Measurements from ENCODE around the gene WDFY2.
"Not testable (repeated sequence)": the region's sequence is repeated elsewhere in the genome, so short reads cannot be mapped to it uniquely, and the experiment has no call there.

The WDFY2 gene

GRCh38 chr13:51564671-51565070, 19.6 kb upstream of the WDFY2 start:
- DNase-seq, result no peak

GRCh38 chr13:51569001-51569400, 15.3 kb upstream of the WDFY2 start:
- not testable (repeated sequence) for DNase-seq

- DNase-seq, result no peak
Observed at GRCh38 chr13:51576754-51577153, 7.5 kb upstream of the WDFY2 start.

- DNase-seq, result no peak
Observed at GRCh38 chr13:51577690-51578089, 6.6 kb upstream of the WDFY2 start.

DNA sequence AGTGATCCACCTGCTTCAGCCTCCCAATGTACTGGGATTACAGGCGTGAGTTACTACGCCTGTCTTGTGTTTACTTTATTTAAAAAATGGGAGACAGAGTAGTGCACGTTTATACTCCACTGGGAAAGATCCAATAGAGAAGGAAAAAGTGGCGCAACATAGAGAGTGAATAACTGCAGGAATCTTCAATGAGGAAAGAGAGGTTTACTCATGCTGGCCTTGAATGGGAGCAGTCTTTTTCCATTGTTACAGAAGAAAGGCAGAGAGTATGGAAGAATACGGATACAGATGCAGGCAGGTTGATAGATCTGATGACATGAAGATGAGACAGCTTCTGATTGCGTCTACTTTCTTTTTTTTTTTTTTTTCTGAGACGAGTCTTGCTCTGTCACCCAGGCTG, 4.6 kb upstream of the WDFY2 start:
- DNase-seq, result no peak

- no peak for DNase-seq
Observed at GRCh38 chr13:51581148-51581820, 3.0 kb upstream of the WDFY2 start.

DNA sequence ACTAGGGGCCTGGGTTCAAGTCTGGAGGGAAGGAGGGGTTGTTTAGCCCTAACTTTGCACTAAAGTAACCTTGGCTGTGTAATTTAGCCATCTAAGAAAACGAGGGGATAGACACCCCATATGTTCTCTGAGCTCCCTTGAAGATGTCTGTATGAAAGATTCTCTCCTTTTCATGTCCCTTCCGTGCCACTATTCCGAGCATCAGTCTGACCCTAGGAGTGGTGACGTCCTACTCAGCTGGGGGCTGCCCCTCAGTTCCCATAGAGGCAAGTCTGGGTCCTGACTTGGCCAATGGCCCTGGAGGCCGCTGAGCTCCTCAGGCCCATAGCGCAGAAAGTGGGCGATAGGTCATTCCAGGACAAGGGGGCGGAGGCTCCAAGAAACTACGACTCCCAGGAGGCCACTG, 790 bp upstream of the WDFY2 start:
- no peak for DNase-seq

DNA sequence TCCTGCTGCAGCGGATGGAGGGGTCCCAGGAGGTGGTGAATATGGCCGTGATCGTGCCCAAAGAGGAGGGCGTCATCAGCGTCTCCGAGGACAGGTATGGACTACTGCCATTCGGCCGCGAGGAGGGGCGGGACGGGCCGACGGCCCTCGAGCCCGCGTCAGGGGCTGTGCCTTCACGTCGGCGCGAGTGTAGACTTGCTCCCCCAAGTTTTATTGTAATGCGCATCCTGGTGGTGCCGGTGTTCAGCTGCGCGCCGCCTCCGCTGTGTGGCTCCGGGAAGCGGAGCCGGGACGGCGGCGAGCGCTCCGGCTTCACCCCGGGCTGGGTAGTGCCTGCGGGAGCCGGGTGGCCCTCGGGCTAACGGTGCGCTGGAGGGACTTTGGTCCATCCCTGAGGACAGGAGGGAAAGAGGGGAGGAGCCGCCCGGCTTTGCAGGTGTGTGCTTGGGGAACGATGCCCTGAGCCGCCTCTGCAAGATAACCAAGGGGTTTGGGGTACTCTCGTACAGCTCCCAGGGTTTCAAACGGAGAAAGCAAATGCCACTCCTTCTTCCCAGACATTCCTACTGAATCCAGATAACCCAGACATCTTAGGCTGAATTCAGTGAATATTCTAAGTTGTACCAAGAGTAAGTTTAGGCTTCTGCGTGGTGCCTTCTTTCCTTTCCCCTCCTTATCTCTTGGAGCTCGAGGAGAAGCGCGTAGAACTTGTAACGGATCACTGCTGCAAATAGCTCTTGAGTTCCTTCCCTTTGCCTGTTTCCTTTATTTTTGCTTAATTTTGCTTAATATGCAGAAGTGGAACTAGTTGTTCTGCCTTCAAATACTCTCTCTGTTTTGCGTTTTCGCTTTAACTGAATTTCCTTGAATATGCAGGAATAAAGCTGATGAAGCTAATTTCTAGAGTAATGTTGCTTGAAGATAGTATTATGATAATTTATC, 740 bp downstream of the WDFY2 start:
- no peak for DNase-seq

DNA sequence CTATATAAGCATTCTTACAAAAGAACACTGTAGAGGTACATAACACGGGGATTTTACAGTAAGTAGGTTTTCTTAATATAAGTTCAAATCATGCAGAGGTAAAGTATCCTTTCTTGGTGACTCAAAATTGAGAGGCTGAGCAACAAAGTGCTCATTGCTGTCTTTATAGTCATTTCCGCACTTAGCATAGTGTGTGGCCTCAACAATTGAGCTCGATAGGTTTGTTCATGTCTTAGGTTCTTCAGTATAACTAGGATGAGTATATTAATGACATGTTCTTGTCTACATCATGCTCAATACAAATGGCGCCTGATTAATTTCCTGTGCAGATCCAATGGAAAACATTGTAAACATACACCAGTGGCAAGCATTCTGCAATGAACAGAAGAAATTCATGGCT, 1.4 kb downstream of the WDFY2 start:
- DNase-seq, result no peak

DNA sequence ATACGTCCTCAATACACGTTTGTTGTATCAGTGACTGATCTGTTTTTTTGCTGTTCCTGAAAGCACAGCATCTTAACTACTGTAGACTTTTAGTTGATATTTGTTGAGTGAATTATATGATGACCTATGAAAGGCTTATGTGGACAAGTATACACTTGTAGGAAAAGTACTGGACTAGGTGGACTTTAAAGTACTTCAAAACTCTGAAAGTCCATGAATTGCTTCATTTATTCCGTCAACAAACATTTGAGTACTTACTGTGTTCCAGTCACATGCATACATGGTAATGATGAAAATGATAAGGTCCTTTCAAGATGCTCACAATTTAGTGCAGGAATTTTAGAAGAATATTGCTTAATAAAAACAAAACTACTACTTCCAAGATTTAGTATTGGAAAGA, 3.1 kb downstream of the WDFY2 start:
- no peak for DNase-seq

- DNase-seq, result no peak
Observed at GRCh38 chr13:51588406-51588949, 4.2 kb downstream of the WDFY2 start.

DNA sequence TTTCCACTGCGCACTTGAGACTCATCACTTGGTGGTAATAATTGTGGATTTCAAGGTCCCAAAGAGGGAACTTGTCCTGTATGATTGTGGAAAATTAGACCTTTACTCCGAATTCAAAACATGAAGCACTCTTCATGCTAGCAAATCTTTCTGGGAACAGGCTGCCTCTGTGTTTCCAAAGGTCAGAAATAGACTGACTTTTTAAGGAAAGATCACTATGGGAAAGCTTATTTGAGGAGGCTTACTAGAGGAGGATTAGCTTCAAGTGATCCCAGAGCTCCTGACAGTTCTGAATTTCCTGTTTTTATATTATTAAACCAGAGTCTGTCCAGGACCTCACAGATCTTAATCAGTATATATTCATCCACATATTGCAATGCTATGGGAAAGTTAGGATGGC, 5.5 kb downstream of the WDFY2 start:
- DNase-seq, result no peak

GRCh38 chr13:51590231-51590970, 6.1 kb downstream of the WDFY2 start:
- DNase-seq, result no peak

GRCh38 chr13:51590971-51591627, 6.8 kb downstream of the WDFY2 start:
- DNase-seq, result no peak

DNA sequence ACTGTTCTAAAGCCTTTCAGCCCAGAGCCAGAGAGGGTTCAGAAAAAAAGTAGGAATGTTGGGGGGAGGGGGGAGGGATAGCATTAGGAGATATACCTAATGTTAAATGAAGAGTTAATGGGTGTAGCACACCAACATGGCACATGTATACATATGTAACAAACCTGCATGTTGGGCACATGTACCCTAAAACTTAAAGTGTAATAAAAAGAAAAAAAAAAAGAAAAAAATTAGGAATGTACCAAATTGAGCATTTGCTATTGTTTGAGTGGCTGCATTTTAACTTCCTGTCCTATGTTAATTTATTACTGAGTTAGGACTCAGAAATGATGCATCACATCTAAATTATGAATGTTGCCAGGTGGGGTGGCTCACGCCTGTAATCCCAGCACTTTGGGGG, 7.7 kb downstream of the WDFY2 start:
- not testable (repeated sequence) for DNase-seq

- no peak for DNase-seq
Observed at GRCh38 chr13:51594432-51594831, 10.2 kb downstream of the WDFY2 start.

- DNase-seq, result no peak
Observed at GRCh38 chr13:51595416-51595815, 11.2 kb downstream of the WDFY2 start.

GRCh38 chr13:51596541-51596940, 12.3 kb downstream of the WDFY2 start:
- no peak for DNase-seq

DNA sequence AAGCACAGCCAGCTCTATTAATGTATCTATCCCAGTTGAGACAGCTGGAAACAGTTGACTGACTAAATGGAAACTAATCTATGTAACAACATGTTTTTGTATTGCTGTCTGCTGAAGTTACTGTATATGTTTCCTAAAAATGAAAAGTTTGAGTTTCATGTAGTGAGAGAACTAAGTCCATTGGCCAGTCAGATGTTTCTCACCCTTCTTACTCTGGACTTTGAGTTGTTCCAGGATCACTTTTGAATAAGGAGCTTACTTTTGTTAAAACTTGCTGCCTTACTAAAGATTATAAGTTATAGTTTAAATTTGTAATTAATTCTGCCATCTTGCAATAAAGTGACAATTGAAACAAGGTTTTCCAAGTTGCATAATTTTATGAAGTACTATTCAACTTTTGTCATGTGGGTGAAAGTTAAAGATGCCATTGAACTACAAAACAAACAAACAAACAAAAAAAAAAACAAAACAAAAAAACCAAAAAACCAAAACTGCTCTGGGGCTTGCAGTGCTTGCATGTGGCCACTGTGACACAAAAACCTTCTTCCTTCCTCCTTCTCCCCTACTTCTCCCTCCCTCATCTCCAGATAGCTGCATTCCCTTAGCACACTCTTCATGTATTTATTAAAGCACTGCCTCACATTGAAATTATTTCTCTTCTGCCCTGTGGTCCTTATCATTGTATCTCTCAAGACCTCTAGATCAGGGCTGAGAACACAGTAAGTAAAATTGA, 15.3 kb downstream of the WDFY2 start:
- DNase-seq, result no peak

DNA sequence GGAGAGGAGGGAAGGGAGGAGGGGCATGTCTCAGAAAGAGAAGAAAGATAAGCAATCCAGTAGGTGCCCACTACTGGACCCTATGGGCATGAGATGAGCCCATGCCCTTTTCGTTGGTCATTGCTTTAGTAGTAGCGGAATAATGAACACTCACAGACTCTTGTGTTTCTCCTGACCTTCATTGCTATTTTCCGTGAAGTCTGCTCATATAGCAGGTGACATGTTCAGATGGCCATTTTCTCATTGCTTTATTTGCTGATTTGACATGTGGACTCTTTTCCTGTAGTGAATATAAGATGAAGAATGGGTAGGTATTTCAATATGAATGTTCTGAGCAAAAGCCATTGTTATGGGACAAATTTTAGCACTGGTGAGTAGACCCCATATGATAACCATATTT, 16.4 kb downstream of the WDFY2 start:
- no peak for DNase-seq

DNA sequence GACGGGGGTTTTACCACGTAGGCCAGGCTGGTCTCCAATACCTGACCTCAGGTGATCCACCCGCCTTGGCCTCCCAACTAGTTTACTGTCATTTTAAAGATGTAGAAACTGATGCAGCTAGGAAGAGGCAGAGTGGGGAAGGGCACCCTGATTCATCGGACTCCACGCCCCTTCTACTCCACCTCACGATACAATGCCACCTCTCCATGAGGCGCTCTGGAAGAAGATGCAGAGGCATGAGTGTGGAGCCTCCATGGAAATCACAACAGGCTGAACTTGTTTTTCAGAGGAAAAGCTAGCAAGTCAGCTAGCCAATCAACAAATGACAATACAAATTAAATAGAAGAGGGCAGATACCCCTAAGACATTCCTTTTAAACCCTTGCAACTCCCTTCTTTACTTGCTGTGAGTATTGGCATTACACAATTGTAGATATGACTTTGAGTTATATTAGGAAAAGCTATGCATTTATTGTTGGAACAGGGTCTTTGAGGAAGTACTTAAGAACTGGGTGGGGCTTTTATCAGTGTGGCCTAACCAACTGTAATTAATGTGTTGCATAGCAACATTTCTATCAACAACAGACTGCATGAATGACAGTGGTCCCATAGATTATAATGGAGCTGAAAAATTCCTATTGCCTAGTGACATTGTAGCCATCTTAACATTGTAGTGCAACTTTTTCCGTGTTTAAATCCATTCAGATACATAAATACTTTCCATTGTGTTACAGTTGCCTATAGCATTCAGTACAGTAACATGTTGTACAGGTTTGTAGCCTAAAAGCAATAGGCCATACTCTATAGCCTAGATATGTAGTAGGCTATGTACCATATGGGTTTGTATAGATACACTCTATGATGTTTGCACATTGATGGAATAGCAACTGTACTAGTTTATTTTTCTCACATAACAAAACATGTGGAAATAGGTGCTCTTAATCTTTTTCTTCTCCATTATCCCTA, 17.6 kb downstream of the WDFY2 start:
- DNase-seq, result no peak
